HG03520 (cell line): ENCODE data around the gene GRIA3.

Source experiments
- ATAC-seq: cut with Tn5 transposase; IDR thresholded peaks from one replicate; pipeline ENCODE4 v1.9.1; 2021; ENCODE audit warnings: mild to moderate bottlenecking, moderate library complexity; ENCODE audit not compliant: unreplicated experiment

GRIA3 gene

GRCh38 chrX:123184219-123184865 is at the start of gene GRIA3:
GRIA3 (plus strand) TSS chrX:123184278; CDS start chrX:123184536, 258 bp downstream.
- no peak for ATAC-seq

GRCh38 chrX:123138473-123138872 is 45.6 kb upstream of the GRIA3 start:
- ATAC-seq: no peak

- no peak for ATAC-seq
Measured at GRCh38 chrX:123140454-123140853, 43.6 kb upstream of the GRIA3 start.

GRCh38 chrX:123140904-123141303 is 43.2 kb upstream of the GRIA3 start:
- ATAC-seq: no peak

GRCh38 chrX:123153846-123154335 is 30.2 kb upstream of the GRIA3 start:
- no peak for ATAC-seq

- ATAC-seq: no peak
Measured at GRCh38 chrX:123155327-123155726, 28.8 kb upstream of the GRIA3 start.

GRCh38 chrX:123157586-123157985 is 26.5 kb upstream of the GRIA3 start:
- no peak for ATAC-seq

- no peak for ATAC-seq
Measured at GRCh38 chrX:123159403-123159802, 24.7 kb upstream of the GRIA3 start.

- no peak for ATAC-seq
Measured at GRCh38 chrX:123167621-123168020, 16.5 kb upstream of the GRIA3 start.

GRCh38 chrX:123169247-123169901 is 14.7 kb upstream of the GRIA3 start:
- no peak for ATAC-seq

- ATAC-seq: no peak
Measured at GRCh38 chrX:123170546-123170945, 13.5 kb upstream of the GRIA3 start.

GRCh38 chrX:123171781-123172180 is 12.3 kb upstream of the GRIA3 start:
- ATAC-seq: no peak

- ATAC-seq: no peak
Measured at GRCh38 chrX:123172869-123173268, 11.2 kb upstream of the GRIA3 start.

- ATAC-seq: no peak
Measured at GRCh38 chrX:123173833-123174232, 10.2 kb upstream of the GRIA3 start.

GRCh38 chrX:123175366-123176122 is 8.5 kb upstream of the GRIA3 start:
- no peak for ATAC-seq

GRCh38 chrX:123181233-123181914 is 2.7 kb upstream of the GRIA3 start:
- ATAC-seq: no peak

GRCh38 chrX:123184866-123185276 is 793 bp downstream of the GRIA3 start:
- ATAC-seq: no peak

GRCh38 chrX:123185721-123186120 is 1.6 kb downstream of the GRIA3 start:
- no peak for ATAC-seq

- ATAC-seq: no peak
Measured at GRCh38 chrX:123186801-123187200, 2.7 kb downstream of the GRIA3 start.

- no peak for ATAC-seq
Measured at GRCh38 chrX:123188081-123188480, 4.0 kb downstream of the GRIA3 start.

GRCh38 chrX:123189338-123189737 is 5.3 kb downstream of the GRIA3 start:
- ATAC-seq: no peak
